ENCODE results near the gene SCIN. TPM values are rescaled to one million over a fixed set of nuclear protein-coding genes. Genes with fewer than 3 reads are reported as not detected.

The SCIN gene
- total RNA-seq, 1 donor, result 2.3 TPM

GRCh38 chr7:12692035-12692434, 121.5 kb downstream of the SCIN start:
- TF ChIP-seq CTCF (IDR thresholded peaks at IDR 0.05; ENCODE audit: insufficient read depth, low read length), result no peak
- DNase-seq (ENCODE audit: low read depth), result no peak
- H3K4me3 ChIP-seq (ENCODE audit: low read depth, low read length), result no peak overlapping the region

GRCh38 chr7:12692479-12693259, 122.1 kb downstream of the SCIN start:
- TF ChIP-seq CTCF (IDR thresholded peaks at IDR 0.05; ENCODE audit: insufficient read depth, low read length), result no peak
- H3K4me3 ChIP-seq (ENCODE audit: low read depth, low read length), result no peak overlapping the region
- no peak for DNase-seq (ENCODE audit: low read depth)

- no peak for DNase-seq (ENCODE audit: low read depth)
- H3K4me3 ChIP-seq (ENCODE audit: low read depth, low read length), result no peak overlapping the region
- TF ChIP-seq CTCF (IDR thresholded peaks at IDR 0.05; ENCODE audit: insufficient read depth, low read length), result no peak
Observed at GRCh38 chr7:12694817-12695216, 124.3 kb downstream of the SCIN start.

- no peak for DNase-seq (ENCODE audit: low read depth)
- no peak overlapping the region for H3K4me3 ChIP-seq (ENCODE audit: low read depth, low read length)
- no peak for TF ChIP-seq CTCF (IDR thresholded peaks at IDR 0.05; ENCODE audit: insufficient read depth, low read length)
Observed at GRCh38 chr7:12695965-12696364, 125.4 kb downstream of the SCIN start.

- no peak for DNase-seq (ENCODE audit: low read depth)
- no peak for TF ChIP-seq CTCF (IDR thresholded peaks at IDR 0.05; ENCODE audit: insufficient read depth, low read length)
- H3K4me3 ChIP-seq (ENCODE audit: low read depth, low read length), result no peak overlapping the region
Observed at GRCh38 chr7:12699299-12699698, 128.8 kb downstream of the SCIN start.

- DNase-seq (ENCODE audit: low read depth), result no peak
- no peak overlapping the region for H3K4me3 ChIP-seq (ENCODE audit: low read depth, low read length)
- no peak for TF ChIP-seq CTCF (IDR thresholded peaks at IDR 0.05; ENCODE audit: insufficient read depth, low read length)
Observed at GRCh38 chr7:12701433-12701832, 130.9 kb downstream of the SCIN start.

GRCh38 chr7:12703881-12704280, 133.4 kb downstream of the SCIN start:
- TF ChIP-seq CTCF (IDR thresholded peaks at IDR 0.05; ENCODE audit: insufficient read depth, low read length), result no peak
- H3K4me3 ChIP-seq (ENCODE audit: low read depth, low read length), result no peak overlapping the region
- peak; percentile 81 for DNase-seq (ENCODE audit: low read depth)
